CD4-positive, alpha-beta T cell (primary cell): ENCODE data around the gene DAP. TPM values are rescaled to one million over a fixed set of nuclear protein-coding genes. Genes with fewer than 3 reads are reported as not detected.
A peak's percentile ranks its signal among the peaks of the same experiment; 100 is the strongest.

Experiments used
- ATAC-seq: fragments of 200-7000 bp; cut with Tn5 transposase; one replicate; pipeline ENCODE4 v1.10.0; 2022; ENCODE audit warnings: mild to moderate bottlenecking; ENCODE audit not compliant: poor library complexity
- CTCF ChIA-PET: fragments of 350-600 bp; sonication (Branson Sonifier 250); formaldehyde crosslinking; loops from one replicate; lab custom pipeline; 2021; ENCODE audit warnings: antibody characterized with exemption, inconsistent platforms; lab: Charles Lee
- POLR2A ChIA-PET: fragments of 350-600 bp; sonication (Branson Sonifier 250); formaldehyde crosslinking; loops from one replicate; lab custom pipeline; 2021; ENCODE audit warnings: antibody characterized with exemption, inconsistent platforms; lab: Charles Lee
- DNase-seq, 14 experiments: peaks; one replicate each; pipeline ENCODE4 v3.0.0-alpha.2; 2013 to 2020; ENCODE audit warnings: mixed read lengths in 2 of 14
- H3K27ac ChIP-seq, 2 donors: one replicate each; pipeline versions ENCODE4 v1.5.1 to v1.7.0; 2013; ENCODE audit warnings: low read length in 2 of 2, low read depth in 1 of 2, mild to moderate bottlenecking in 1 of 2
- H3K27me3 ChIP-seq, 2 experiments: 1 replicate in 1 of 2; 2 replicates in 1 of 2; pipeline versions ENCODE4 v1.6.1 to v1.7.0; 2013; ENCODE audit warnings: low read length in 2 of 2, control low read depth in 1 of 2, mild to moderate bottlenecking in 1 of 2, moderate library complexity in 1 of 2; ENCODE audit not compliant: insufficient read depth in 2 of 2, control insufficient read depth in 1 of 2
- H3K36me3 ChIP-seq: one replicate; pipeline ENCODE4 v1.6.1; 2013; ENCODE audit warnings: low read length, control low read depth; ENCODE audit not compliant: insufficient read depth
- H3K4me1 ChIP-seq: one replicate; pipeline ENCODE4 v1.6.1; 2013; ENCODE audit warnings: low read length, control low read depth; ENCODE audit not compliant: insufficient read depth
- H3K4me3 ChIP-seq: one replicate; pipeline ENCODE4 v1.5.1; 2013; ENCODE audit warnings: mild to moderate bottlenecking, low read length, moderate library complexity
- H3K9me3 ChIP-seq, 2 experiments: 1 replicate in 1 of 2; 2 replicates in 1 of 2; pipeline versions ENCODE4 v1.6.1 to v1.7.0; 2013; ENCODE audit warnings: low read length in 2 of 2, mild to moderate bottlenecking in 2 of 2, control low read depth in 1 of 2, moderate library complexity in 1 of 2; ENCODE audit not compliant: control insufficient read depth in 1 of 2, insufficient read depth in 1 of 2
- H3K27ac Mint-ChIP-seq: one replicate; pipeline ENCODE4 v1.8.0; 2020; ENCODE audit warnings: mixed read lengths
- H3K27me3 Mint-ChIP-seq: one replicate; pipeline ENCODE4 v1.8.0; 2021; ENCODE audit warnings: mixed read lengths
- H3K36me3 Mint-ChIP-seq: one replicate; pipeline ENCODE4 v1.8.0; 2021; ENCODE audit warnings: low read depth, mixed read lengths
- H3K4me1 Mint-ChIP-seq: one replicate; pipeline ENCODE4 v1.8.0; 2021; ENCODE audit warnings: low read depth, mixed read lengths
- H3K4me3 Mint-ChIP-seq: one replicate; pipeline ENCODE4 v1.8.0; 2020; ENCODE audit warnings: mild to moderate bottlenecking, mixed read lengths
- H3K9me3 Mint-ChIP-seq: one replicate; pipeline ENCODE4 v1.8.0; 2020; ENCODE audit warnings: mixed read lengths
- CTCF ChIP-seq: fragments of 200-600 bp; IDR thresholded peaks from one replicate; pipeline ENCODE4 v1.8.0; 2022; ENCODE audit warnings: antibody characterized with exemption, mild to moderate bottlenecking
- intact Hi-C, 2 experiments: fragments of 100-400 bp; cut with DNase I in 1 of 2; cut with micrococcal nuclease in 1 of 2; formaldehyde crosslinking; loops; one replicate each; pipeline versions ENCODE4 v1.15.1 to v1.9.0; 2023 to 2025; cut with DNase I, micrococcal nuclease
- total RNA-seq, 174 experiments: library from RNA in 2 of 174; stranded (reverse) in 2 of 174; gene quantifications; one replicate each; pipeline ENCODE4 v1.2.3 and lab custom pipeline; 2021 to 2026

The DAP gene
- total RNA-seq, 2 experiments from 2014 or later: 33.6 to 35.2 TPM

GRCh38 chr5:10695759-10696543, 65.1 kb downstream of the DAP start:
- H3K4me1 Mint-ChIP-seq: peaks cover 45% of the 10 kb centered on the region
- H3K4me3 Mint-ChIP-seq: no peak overlapping the region
- no peaks in the 10 kb centered on the region for H3K9me3 ChIP-seq
- peaks cover 8% of the 10 kb centered on the region for H3K36me3 ChIP-seq
- CTCF ChIA-PET: no interaction called here
- intact Hi-C loops: no loop called here
- H3K27me3 ChIP-seq: no peaks in the 10 kb centered on the region
- DNase-seq (peak in 1 of 14 experiments; percentile 8), ATAC-seq (no peak)
- H3K4me3 ChIP-seq: no peak overlapping the region
- peaks cover 4% of the 10 kb centered on the region for H3K36me3 Mint-ChIP-seq
- no peak overlapping the region for H3K27ac ChIP-seq
- POLR2A ChIA-PET: no interaction called here
- no peaks in the 10 kb centered on the region for H3K9me3 Mint-ChIP-seq
- no peak for TF ChIP-seq CTCF
- peaks cover 13% of the 10 kb centered on the region for H3K4me1 ChIP-seq
- no peak overlapping the region for H3K27ac Mint-ChIP-seq
- no peaks in the 10 kb centered on the region for H3K27me3 Mint-ChIP-seq

GRCh38 chr5:10695055-10695649, 65.9 kb downstream of the DAP start:
- intact Hi-C loops: no loop called here
- no peak overlapping the region for H3K27ac Mint-ChIP-seq
- H3K9me3 ChIP-seq: no peaks in the 10 kb centered on the region
- no peaks in the 10 kb centered on the region for H3K27me3 ChIP-seq
- H3K27ac ChIP-seq: no peak overlapping the region
- no peak overlapping the region for H3K4me3 Mint-ChIP-seq
- H3K27me3 Mint-ChIP-seq: no peaks in the 10 kb centered on the region
- DNase-seq (peak in 3 of 14 experiments; percentile 25 to 46 (median 42)), ATAC-seq (no peak)
- peaks cover 8% of the 10 kb centered on the region for H3K36me3 ChIP-seq
- peaks cover 45% of the 10 kb centered on the region for H3K4me1 Mint-ChIP-seq
- H3K4me1 ChIP-seq: peaks cover 13% of the 10 kb centered on the region
- no peak overlapping the region for H3K4me3 ChIP-seq
- TF ChIP-seq CTCF: no peak
- H3K36me3 Mint-ChIP-seq: peaks cover 8% of the 10 kb centered on the region
- H3K9me3 Mint-ChIP-seq: no peaks in the 10 kb centered on the region
- ChIA-PET CTCF (no interaction called here), POLR2A (no interaction called here)

GRCh38 chr5:10691826-10692785, 68.9 kb downstream of the DAP start:
- TF ChIP-seq CTCF: no peak
- Histone ChIP-seq H3K27me3 (no peaks in the 10 kb centered on the region), H3K4me3 (no peak overlapping the region), H3K4me1 (peaks cover 7% of the 10 kb centered on the region), H3K9me3 (no peaks in the 10 kb centered on the region), H3K27ac (no peak overlapping the region), H3K36me3 (peaks cover 11% of the 10 kb centered on the region)
- POLR2A ChIA-PET: interaction anchor here (0.7 kb wide), 1 partner anchor 9 kb away, joined by 3 read pairs; no protein-coding TSS in a partner anchor
- no peak overlapping the region for H3K27ac Mint-ChIP-seq
- DNase-seq: no peak
- H3K27me3 Mint-ChIP-seq: no peaks in the 10 kb centered on the region
- CTCF ChIA-PET: no interaction called here
- H3K36me3 Mint-ChIP-seq: peaks cover 22% of the 10 kb centered on the region
- no peaks in the 10 kb centered on the region for H3K9me3 Mint-ChIP-seq
- no peak for ATAC-seq
- intact Hi-C loops: no loop called here
- peaks cover 23% of the 10 kb centered on the region for H3K4me1 Mint-ChIP-seq
- H3K4me3 Mint-ChIP-seq: no peak overlapping the region
